Midbrain (tissue), 1 donor: Measurements from ENCODE around the gene RPS6KA2.

Source experiments
- DNase-seq: peaks from one replicate; lab custom pipeline; 2025; lab: John Stamatoyannopoulos, UW

RPS6KA2 gene

DNA sequence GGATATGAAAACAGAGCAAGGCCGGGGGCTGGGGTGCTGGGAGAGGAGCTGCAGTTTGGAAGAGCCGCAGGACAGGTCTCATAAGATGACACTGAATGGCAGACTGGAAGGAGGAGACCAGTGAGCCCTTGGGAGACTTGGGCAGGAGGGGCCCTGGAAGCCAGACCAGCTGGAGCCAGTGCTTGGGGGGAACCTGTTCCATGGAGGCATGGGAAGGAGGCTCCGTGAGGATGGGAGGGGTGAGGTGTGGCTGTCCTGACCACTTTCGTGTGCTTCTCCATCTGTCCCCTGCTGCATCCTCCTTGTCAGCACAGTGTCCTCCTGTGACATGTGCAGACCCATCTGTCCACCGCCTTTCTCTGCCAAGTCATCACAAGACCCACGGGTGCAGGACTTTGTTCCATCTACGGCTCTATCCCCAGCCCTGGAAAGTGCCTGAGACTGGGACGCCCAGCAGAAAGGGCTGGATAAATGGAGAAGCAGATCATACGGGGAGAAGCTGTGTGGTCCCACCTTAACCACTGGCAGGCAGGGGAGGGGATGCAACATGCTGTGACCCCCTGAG lies 159.5 kb downstream of the RPS6KA2 start:
- DNase-seq, result no peak

- no peak for DNase-seq
These were observed 160.6 kb downstream of the RPS6KA2 start for GRCh38 chr6:166466178-166467122.

GRCh38 chr6:166465671-166466087 lies 161.4 kb downstream of the RPS6KA2 start:
- DNase-seq, result peak; percentile 56

GRCh38 chr6:166465003-166465399 lies 162.1 kb downstream of the RPS6KA2 start:
- DNase-seq, result no peak

DNA sequence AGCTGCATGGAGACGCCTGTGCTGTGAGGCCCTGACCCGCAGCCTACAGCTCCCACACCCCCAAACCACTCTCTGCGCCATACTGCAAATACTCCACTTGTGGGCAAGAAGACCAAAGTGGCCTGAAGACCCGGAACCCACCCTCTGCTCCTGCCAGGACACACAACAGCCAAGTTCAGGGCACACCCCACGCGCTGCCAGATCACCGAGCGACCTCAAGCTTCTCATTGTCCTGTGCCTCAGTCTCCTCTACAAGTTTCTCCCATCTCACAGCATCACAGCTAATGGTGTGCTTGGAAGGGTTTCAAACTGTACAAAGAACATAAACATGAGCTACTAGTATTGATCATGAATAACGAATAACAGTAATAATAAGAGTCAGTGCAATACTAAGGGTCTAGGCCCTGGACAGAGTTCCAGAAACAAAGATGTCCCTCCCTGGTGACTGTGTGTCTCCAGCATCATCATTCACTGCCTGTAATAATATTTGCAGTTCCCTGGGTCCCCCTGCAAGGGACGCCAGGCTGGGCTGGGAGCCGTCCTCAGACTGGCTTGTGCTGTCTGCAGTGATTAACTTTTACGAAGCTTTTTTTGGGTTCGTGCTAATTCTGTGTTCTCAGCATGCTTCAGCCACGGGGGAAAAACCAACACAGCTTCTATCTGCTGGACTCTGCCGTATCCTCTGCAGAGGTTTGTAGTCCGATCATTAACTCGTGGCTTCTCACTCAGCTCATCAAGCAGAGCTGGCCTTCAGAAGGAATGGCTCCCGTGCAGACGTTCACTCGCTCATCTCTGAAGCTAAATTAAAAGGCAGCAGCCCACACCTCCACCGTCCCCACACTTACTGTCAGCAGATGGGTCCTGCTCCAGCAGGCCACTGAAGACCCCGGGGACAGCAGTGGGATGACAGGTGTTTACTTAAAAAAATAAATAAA lies 162.7 kb downstream of the RPS6KA2 start:
- no peak for DNase-seq

- no peak for DNase-seq
These were observed 163.5 kb downstream of the RPS6KA2 start for GRCh38 chr6:166463359-166464067.

DNA sequence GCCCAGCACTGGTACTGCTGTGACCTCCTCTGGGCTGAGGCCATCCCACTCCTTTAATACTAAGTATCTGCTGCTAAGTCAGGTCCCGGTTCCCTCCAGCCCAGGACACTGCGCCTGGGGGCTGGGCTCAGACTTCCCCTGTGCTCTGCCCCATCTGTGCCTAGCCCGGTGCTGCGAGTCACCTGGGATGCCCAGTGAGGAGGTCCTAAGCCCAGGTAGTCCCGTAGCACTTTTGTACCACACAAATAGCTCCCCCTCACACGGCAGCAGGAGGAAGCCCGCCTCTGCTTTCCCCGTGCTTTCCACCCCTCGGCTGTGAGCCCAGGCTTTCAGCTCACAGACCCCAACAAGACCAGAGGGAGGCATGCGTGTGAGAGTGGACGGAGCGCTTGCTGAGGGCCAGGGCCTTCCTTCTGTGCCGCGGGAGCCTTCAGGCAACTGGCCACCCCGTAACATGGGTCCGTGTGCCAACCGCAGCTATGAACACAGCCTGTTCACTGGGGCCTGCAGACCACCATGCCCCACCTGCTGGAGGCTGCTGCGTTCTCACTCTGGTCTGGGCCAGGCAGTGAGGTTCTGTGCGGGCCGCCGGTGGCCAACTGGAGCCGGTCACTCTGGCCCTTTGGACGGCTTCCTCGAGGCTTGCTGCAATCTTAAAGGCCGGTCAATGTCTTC lies 164.5 kb downstream of the RPS6KA2 start:
- no peak for DNase-seq

GRCh38 chr6:166461821-166462460 lies 165.1 kb downstream of the RPS6KA2 start:
- DNase-seq, result no peak

- DNase-seq, result no peak
These were observed 166.3 kb downstream of the RPS6KA2 start for GRCh38 chr6:166460473-166461437.

- DNase-seq, result no peak
These were observed 167.1 kb downstream of the RPS6KA2 start for GRCh38 chr6:166459906-166460305.

- no peak for DNase-seq
These were observed 167.8 kb downstream of the RPS6KA2 start for GRCh38 chr6:166459272-166459671.

DNA sequence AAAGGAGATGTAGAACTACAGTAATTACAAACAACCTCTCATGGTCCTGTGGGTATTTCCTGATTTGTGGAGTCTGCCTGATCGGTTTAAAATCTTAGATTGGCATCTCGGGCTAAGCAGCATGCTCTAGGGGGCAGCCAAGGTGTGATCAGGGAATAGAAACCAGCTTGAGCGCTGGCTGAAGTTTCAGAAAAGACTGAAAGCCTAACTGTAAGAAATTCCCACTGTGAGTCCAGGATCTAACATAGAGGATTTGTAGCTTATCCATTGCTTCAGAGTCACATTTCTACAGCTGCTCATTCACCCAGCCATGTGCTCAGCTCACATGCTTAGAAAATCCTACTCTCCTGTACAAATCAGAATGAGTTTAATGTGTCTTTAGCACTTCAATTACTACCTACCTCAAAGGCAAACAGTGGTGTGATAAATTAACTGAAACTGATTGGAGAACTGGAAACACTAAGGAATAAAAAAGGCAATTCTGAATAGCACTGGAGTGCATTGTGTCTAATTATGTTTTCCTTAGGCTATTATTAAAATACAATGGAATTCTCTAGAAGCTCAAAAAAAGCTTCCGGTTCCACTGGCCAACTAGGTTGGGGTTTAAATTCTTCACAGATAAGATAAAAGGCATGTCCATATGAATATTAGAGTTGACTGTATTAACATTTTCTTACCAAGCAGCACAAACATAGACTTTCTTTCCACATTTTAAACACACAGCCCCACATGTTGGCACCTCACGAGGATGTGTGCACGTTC lies 170.5 kb downstream of the RPS6KA2 start:
- DNase-seq, result peak; percentile 19

GRCh38 chr6:166454692-166455515 lies 172.1 kb downstream of the RPS6KA2 start:
- no peak for DNase-seq

- DNase-seq, result no peak
These were observed 173.4 kb downstream of the RPS6KA2 start for GRCh38 chr6:166453651-166454050.

GRCh38 chr6:166450167-166450873 lies 176.7 kb downstream of the RPS6KA2 start:
- DNase-seq, result no peak

DNA sequence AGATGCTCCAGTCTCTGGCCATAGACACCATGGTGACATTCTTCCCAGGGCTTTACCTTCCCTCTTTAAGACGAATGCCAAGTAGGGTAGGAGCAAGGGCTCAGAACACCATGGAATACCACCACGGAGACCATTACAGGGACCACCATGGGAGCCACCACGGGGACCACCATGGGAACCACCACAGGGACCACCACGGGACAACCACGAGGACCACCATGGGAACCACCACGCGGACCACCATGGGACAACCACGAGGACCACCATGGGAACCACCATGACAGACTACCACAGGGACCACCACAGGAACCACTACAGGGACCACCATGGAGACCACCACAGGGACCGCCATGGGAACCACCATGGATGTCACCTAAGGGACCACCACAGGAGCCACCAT lies 177.4 kb downstream of the RPS6KA2 start:
- DNase-seq, result no peak

- DNase-seq, result no peak
These were observed 178.0 kb downstream of the RPS6KA2 start for GRCh38 chr6:166449036-166449435.
